SH-SY5Y (cell line): ENCODE data around the gene RASA1.

ENCODE experiments used
- GATA2 ChIP-seq: IDR thresholded peaks from 2 replicates; pipeline ENCODE4 v1.6.1; 2011; ENCODE audit warnings: mild to moderate bottlenecking, low read depth, low read length
- GATA3 ChIP-seq: IDR thresholded peaks from 2 replicates; pipeline ENCODE4 v1.6.1; 2011; ENCODE audit warnings: low read depth, mild to moderate bottlenecking, low read length, moderate library complexity

- TF ChIP-seq GATA2 (no peak), GATA3 (no peak)
Measured at GRCh38 chr5:87243161-87243844, 24.4 kb upstream of the RASA1 start.
